Measurements from ENCODE around the gene AGO4.
"Not testable (repeated sequence)": the region's sequence is repeated elsewhere in the genome, so short reads cannot be mapped to it uniquely, and the experiment has no call there.

Gene AGO4

DNA sequence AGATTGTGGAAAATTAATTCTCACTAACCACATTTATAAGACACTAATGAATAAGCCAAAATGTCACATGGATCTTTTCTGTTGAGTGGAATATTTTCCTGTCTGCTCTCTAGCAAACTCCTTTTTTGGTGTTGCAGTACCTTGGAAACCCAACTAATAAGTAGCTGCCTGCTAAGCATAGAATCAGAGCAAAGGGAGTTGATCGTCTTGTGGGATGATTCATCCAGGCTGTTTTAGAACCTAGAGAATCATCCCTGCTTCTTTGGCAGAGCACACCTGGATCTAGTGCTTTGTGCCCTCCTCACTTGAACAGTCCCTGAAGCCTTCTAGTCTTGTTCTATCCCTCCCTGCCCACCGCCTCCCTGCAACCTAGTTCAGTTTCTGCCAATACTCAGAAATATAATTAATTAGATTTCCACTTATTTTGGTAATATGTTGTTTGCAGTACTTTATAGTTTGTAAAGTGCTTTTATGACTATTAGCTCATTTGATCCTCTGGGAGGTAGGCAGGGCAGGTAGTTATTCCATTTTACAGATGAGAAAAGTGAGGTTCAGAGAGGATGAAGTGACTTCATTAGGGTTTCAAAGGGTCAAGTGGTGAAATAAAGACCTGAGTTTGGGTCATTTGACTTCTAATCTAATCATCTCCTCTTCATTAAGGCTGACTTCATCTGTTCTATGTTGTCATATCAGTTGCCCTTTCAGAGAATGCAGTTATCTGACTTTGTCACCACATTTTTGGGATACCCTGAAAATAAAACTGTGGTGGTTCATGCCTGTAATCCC lies 2.5 kb downstream of the AGO4 start:
- no peak for DNase-seq (ENCODE audit: extremely low read depth in 1 of 2, low read depth in 1 of 2)

- DNase-seq (ENCODE audit: extremely low read depth in 1 of 2, low read depth in 1 of 2) = not testable (repeated sequence)
Measured at GRCh38 chr1:35812754-35813153, 4.9 kb downstream of the AGO4 start.

DNA sequence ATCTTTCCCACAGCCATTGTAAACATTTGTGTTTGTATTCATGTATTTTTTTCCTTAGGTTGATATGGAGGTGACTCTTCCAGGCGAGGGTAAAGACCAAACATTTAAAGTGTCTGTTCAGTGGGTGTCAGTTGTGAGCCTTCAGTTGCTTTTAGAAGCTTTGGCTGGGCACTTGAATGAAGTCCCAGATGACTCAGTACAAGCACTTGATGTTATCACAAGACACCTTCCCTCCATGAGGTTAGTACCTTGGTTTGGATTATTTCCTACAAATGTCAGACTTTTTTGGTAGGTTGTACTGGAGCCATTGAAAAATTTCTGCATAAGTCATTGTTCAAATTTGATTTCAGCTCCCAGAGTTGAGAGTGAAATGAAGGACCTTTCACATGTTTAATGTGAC lies 17.4 kb downstream of the AGO4 start:
- DNase-seq (ENCODE audit: extremely low read depth in 1 of 2, low read depth in 1 of 2) = no peak

GRCh38 chr1:35832276-35832905 lies 24.6 kb downstream of the AGO4 start:
- no peak for DNase-seq (ENCODE audit: extremely low read depth in 1 of 2, low read depth in 1 of 2)

- DNase-seq (ENCODE audit: extremely low read depth in 1 of 2, low read depth in 1 of 2) = no peak
Measured at GRCh38 chr1:35833395-35833794, 25.6 kb downstream of the AGO4 start.

GRCh38 chr1:35834218-35834617 lies 26.4 kb downstream of the AGO4 start:
- no peak for DNase-seq (ENCODE audit: extremely low read depth in 1 of 2, low read depth in 1 of 2)

DNA sequence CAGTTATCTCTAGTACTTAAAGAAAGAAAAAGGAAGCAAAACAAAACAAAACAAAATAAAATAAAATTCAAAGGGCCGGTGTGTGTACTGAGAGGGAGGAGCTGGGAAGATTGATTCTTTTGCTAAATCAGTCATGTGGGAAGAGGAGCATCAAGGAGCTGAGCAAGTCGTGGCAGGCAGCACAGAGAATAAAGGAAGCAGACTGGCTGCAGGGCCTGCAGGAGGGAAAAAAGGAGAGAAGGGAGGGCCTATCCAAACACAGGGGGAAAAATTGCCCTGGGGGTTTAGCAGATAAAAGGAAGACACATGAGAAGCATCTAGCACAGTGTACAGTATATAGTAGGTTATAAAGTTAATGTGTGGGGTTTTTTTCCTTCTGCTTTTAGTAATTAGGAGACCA lies 27.6 kb downstream of the AGO4 start:
- no peak for DNase-seq (ENCODE audit: extremely low read depth in 1 of 2, low read depth in 1 of 2)

DNA sequence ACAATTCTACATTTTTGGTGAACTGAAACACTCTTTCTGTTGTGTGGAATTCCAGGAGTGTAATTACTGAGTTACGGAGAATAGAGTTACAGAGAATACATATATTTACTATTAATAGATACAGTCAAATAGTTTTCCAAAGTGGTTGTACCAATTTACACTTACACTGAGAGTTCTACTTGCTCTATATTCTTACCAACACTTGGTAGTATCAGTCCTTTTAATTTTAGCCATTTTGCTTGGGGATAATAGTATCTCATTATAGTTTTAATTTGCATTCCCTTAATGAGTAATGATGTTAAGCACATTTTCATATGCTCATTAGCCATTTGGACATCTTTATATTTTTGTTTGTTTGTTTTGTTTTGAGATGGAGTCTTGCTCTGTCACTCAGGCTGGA lies 28.9 kb downstream of the AGO4 start:
- no peak for DNase-seq (ENCODE audit: extremely low read depth in 1 of 2, low read depth in 1 of 2)

GRCh38 chr1:35838693-35839245 lies 31.0 kb downstream of the AGO4 start:
- no peak for DNase-seq (ENCODE audit: extremely low read depth in 1 of 2, low read depth in 1 of 2)

GRCh38 chr1:35844826-35845225 lies 37.0 kb downstream of the AGO4 start:
- no peak for DNase-seq (ENCODE audit: extremely low read depth in 1 of 2, low read depth in 1 of 2)

DNA sequence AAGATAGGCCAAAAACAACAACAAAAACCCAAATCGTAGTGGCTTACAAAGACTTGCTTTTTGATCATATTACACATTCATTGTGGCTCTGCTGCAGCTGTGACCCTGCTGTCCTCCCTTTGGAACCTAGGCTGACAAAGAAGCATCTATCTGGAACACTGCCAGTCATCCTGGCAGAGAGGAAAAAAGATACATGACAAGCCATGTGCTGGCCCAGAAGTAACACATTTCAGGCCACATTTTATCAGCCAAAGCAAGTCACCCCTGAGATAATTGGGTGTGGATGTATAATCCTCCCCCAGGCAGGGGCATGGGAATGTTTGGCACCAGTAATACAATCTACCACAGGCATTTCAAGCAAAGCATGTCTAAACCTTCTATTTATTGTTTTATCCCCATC lies 38.0 kb downstream of the AGO4 start:
- no peak for DNase-seq (ENCODE audit: extremely low read depth in 1 of 2, low read depth in 1 of 2)

- no peak for DNase-seq (ENCODE audit: extremely low read depth in 1 of 2, low read depth in 1 of 2)
Measured at GRCh38 chr1:35847935-35848565, 40.2 kb downstream of the AGO4 start.

DNA sequence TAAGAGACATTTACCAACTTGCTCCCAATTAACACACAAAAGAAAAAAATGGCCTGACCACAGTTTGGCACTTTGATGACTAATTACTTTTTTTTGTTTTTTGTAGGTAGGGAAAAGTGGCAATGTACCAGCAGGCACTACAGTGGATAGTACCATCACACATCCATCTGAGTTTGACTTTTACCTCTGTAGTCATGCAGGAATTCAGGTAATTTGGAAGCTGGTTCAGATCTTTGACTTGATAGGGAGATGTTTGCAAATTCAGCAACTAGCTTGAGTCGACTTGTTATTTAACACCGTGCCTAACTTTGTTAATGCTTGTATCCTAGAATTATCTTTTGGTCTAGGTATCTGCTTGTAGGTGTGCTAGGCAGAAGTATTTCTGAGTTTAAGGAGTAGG lies 42.2 kb downstream of the AGO4 start:
- DNase-seq (ENCODE audit: extremely low read depth in 1 of 2, low read depth in 1 of 2) = no peak

GRCh38 chr1:35850716-35851115 lies 42.9 kb downstream of the AGO4 start:
- no peak for DNase-seq (ENCODE audit: extremely low read depth in 1 of 2, low read depth in 1 of 2)

- DNase-seq (ENCODE audit: extremely low read depth in 1 of 2, low read depth in 1 of 2) = no peak
Measured at GRCh38 chr1:35851132-35851869, 43.5 kb downstream of the AGO4 start.

- DNase-seq (ENCODE audit: extremely low read depth in 1 of 2, low read depth in 1 of 2) = no peak
Measured at GRCh38 chr1:35852241-35852640, 44.4 kb downstream of the AGO4 start.

GRCh38 chr1:35854989-35855700 lies 47.3 kb downstream of the AGO4 start:
- DNase-seq (ENCODE audit: extremely low read depth in 1 of 2, low read depth in 1 of 2) = no peak

GRCh38 chr1:35856964-35857363 lies 49.1 kb downstream of the AGO4 start:
- no peak for DNase-seq (ENCODE audit: extremely low read depth in 1 of 2, low read depth in 1 of 2)

DNA sequence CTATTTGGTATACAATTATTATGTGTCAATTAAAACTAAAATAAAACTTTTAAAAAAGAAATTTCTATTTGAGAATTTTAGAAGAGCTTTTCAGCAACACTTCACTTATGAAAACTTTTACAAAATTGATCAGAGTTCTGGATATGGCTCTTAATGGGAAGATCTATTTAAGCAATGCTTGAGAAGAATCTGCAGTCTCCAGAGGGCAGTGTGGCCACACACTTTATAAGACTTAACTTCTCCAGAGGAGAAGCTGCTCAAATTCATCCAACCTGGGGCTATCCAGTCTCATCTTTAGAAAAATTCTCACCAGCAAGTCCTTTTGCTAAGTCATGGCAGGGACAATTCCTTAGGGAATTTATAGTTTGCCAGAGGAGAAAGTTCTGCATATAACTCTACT lies 50.0 kb downstream of the AGO4 start:
- no peak for DNase-seq (ENCODE audit: extremely low read depth in 1 of 2, low read depth in 1 of 2)

DNA sequence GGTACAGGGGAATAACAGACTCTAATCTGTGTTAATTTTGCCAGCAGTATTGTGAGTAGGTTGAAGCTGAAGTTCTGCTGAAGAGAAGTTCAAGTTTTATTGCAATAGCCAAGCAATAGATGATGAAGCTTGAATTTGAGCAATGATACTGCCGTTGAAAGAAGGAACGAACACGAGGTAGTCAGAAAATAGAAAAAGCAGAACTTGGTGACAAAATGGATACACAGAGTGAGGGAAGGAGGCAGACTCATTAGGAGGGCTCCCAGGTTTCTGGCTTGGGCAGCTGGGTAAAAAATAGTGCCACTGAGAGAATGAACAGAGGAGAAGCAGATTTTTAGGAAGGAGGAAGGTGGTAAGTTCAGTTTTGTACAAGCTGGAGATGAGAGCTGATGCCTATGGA lies 52.9 kb downstream of the AGO4 start:
- no peak for DNase-seq (ENCODE audit: extremely low read depth in 1 of 2, low read depth in 1 of 2)

- DNase-seq (ENCODE audit: extremely low read depth in 1 of 2, low read depth in 1 of 2) = no peak
Measured at GRCh38 chr1:35863136-35863535, 55.3 kb downstream of the AGO4 start.
